Fibroblast of skin of left biceps (primary cell): ENCODE data around the gene MAP7D3.
"Not testable (repeated sequence)": the region's sequence is repeated elsewhere in the genome, so short reads cannot be mapped to it uniquely, and the experiment has no call there.

Source experiments
- DNase-seq, 2 experiments: peaks; one replicate each; pipeline ENCODE4 v3.0.0-alpha.2; 2013; ENCODE audit warnings: low read depth in 2 of 2

Gene MAP7D3

DNA sequence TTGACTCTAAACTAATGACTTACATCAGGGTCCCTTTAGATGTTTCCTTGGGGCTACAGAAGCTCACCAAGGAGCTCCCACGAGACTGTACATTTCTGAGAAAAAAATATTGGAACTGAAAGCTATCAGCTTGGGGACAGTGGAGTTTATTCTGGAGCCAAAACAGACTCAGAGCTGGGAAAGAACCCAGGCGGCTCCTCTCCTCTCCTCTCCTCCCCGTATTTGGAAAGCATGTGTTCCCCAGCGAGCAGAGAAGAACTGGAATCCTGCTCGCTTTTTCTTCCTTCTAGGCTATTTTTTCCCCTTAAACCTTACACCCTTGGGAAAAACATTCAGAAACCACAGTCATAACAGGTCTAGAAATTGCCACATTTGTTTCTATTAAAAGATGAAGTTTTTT is 4.3 kb upstream of the MAP7D3 start:
- DNase-seq = no peak

GRCh38 chrX:136250191-136251040 is 784 bp downstream of the MAP7D3 start:
- DNase-seq = no peak

GRCh38 chrX:136246201-136246600 is 5.0 kb downstream of the MAP7D3 start:
- no peak for DNase-seq

- not testable (repeated sequence) for DNase-seq
These were observed 13.4 kb downstream of the MAP7D3 start for GRCh38 chrX:136237849-136238248.

GRCh38 chrX:136237074-136237473 is 14.1 kb downstream of the MAP7D3 start:
- DNase-seq = no peak

GRCh38 chrX:136228839-136229207 is 22.4 kb downstream of the MAP7D3 start:
- no peak for DNase-seq

DNA sequence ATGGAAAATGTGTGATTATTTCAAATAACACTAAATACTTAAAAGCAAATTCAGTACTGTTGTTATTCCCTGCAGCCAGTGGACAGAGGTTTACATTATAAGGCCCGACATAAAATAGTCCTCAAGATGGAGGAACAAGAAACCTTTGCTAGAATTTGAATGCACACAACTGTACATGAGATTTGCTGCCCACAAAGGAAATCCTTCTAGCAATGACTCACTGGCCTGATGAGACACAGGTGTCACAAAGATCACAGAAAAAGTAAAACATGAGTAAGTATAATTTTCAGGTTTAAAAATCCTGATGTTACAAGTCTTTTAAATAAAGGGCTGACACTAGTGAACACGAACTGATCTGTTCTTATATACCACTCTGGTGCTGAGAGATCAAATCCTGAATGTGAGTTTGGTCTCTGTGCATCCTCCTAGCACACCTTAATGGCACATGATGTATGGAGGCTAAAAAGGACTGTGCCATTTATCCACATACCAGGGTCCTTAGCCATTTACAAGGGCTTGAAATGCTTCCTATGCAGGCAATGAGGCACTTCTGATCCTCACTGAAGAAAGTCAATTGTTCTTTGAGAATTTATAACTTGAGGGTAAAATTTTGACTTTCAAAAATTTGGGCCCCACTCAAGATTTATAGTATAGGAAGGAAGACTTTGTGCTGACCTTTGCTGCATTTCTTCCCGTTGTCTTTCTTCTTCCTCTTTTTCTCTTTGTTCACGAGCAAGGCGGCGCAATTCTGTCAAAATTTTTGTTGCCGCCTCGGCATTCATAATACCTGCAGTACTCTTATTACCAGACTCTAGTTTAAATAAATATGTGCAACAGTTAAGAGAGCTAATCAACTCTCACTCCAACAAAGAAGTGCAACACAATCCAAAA is 23.0 kb downstream of the MAP7D3 start:
- no peak for DNase-seq

DNA sequence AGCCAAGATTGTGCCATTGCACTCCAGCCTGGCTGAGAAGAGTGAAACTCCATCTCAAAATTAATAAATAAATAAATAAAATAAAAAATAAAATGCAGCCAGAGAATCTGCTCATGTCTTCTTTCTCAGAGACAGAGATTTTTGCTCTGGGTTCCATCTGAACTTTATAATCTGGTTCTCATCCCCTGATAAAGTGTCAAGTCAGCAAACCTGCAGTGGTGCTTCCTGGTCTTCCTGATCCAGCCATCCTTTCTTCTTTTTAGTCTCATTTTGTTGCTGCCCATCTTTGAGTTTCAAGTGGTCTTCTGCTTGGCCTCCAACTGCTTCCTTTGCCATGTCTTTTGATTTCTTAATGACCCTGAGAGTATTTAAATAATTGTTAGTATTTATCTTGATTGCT is 24.1 kb downstream of the MAP7D3 start:
- no peak for DNase-seq

GRCh38 chrX:136221851-136222513 is 29.2 kb downstream of the MAP7D3 start:
- DNase-seq = no peak

GRCh38 chrX:136220951-136221350 is 30.2 kb downstream of the MAP7D3 start:
- DNase-seq = no peak

GRCh38 chrX:136220540-136220939 is 30.7 kb downstream of the MAP7D3 start:
- DNase-seq = no peak

- DNase-seq = no peak
These were observed 31.3 kb downstream of the MAP7D3 start for GRCh38 chrX:136219893-136220292.

DNA sequence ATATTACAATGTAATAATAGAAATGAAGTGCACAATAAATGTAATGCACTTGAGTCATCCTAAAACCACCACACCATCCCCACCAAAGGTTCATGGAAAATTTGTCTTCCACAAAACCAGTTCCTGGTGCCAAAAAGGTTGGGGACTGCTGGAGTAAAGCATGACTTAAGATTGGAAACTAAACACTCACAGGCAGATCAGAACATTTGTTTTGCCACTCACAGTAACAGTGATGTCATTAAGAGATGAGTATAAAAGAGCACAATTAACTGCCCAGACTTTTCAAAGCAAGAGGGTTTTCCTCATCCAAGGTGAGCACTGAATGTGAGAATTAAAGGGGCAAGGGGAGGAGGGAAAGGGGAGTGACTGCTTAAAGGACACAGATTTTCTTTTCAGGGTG is 35.6 kb downstream of the MAP7D3 start:
- DNase-seq = no peak

- peak; percentile 86 to 88 for DNase-seq
These were observed 36.6 kb downstream of the MAP7D3 start for GRCh38 chrX:136214551-136214950.

- no peak for DNase-seq
These were observed 38.6 kb downstream of the MAP7D3 start for GRCh38 chrX:136212557-136213111.

GRCh38 chrX:136211766-136212556 is 39.2 kb downstream of the MAP7D3 start:
- DNase-seq = no peak

DNA sequence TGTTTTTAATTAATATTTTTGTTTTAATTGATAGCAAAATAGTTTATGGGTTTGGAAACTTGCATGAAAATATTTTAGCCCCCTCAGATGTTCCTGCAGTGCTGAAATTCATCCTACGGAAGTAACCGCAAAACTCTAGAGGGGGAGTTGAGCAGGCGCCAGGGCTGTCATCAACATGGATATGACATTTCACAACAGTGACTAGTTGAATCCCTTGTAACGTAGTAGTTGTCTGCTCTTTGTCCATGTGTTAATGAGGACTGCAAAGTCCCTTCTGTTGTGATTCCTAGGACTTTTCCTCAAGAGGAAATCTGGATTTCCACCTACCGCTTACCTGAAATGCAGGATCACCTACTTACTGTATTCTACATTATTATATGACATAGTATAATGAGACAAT is 40.4 kb downstream of the MAP7D3 start:
- DNase-seq = no peak

DNA sequence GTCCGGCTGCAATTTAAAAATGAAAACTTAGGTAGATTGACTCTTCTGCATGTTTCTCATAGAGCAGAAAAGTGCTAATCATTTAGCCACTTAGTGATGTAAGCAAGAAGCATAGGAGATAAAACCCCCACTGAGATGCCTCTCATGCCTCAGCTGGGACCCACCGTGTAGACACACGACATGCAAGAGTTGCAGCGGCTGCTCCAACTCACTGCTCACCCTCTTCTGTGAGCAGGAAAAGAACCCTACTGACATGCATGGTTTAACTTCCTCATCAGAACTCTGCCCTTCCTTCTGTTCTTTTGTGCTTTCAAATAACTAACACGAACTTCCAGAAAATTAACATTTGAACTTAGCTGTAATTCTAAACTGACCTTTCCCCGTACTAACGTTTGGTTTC is 41.0 kb downstream of the MAP7D3 start:
- DNase-seq = no peak

DNA sequence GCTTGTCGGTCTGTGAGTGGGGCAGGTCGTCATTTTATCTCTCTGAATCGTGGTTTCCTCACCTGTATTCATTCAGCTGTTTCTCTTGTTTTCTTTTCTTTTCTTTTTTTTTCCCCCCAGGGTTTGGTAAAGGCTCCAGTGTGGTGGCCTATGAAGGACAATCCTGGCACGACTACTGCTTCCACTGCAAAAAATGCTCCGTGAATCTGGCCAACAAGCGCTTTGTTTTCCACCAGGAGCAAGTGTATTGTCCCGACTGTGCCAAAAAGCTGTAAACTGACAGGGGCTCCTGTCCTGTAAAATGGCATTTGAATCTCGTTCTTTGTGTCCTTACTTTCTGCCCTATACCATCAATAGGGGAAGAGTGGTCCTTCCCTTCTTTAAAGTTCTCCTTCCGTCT is 41.4 kb downstream of the MAP7D3 start:
- DNase-seq = no peak

GRCh38 chrX:136209016-136209738 is 42.0 kb downstream of the MAP7D3 start:
- no peak for DNase-seq

DNA sequence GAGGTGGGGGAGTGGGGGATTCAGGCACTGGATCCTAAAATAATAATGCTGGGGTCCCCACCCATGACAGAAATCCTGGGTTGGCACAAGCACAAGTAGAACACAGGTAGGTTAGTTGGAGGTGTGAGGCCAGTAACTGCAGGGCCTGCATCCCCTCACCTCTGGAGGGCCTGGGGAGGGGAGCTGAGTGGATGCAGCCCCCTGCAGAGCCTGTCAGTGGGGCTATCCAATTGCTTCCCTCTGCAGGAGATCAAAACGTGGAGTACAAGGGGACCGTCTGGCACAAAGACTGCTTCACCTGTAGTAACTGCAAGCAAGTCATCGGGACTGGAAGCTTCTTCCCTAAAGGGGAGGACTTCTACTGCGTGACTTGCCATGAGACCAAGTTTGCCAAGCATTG is 43.7 kb downstream of the MAP7D3 start:
- no peak for DNase-seq
